Measurements from ENCODE around the gene MFSD2A.
A peak's percentile ranks its signal among the peaks of the same experiment; 100 is the strongest.
"Not testable (repeated sequence)": the region's sequence is repeated elsewhere in the genome, so short reads cannot be mapped to it uniquely, and the experiment has no call there.

Gene MFSD2A

DNA sequence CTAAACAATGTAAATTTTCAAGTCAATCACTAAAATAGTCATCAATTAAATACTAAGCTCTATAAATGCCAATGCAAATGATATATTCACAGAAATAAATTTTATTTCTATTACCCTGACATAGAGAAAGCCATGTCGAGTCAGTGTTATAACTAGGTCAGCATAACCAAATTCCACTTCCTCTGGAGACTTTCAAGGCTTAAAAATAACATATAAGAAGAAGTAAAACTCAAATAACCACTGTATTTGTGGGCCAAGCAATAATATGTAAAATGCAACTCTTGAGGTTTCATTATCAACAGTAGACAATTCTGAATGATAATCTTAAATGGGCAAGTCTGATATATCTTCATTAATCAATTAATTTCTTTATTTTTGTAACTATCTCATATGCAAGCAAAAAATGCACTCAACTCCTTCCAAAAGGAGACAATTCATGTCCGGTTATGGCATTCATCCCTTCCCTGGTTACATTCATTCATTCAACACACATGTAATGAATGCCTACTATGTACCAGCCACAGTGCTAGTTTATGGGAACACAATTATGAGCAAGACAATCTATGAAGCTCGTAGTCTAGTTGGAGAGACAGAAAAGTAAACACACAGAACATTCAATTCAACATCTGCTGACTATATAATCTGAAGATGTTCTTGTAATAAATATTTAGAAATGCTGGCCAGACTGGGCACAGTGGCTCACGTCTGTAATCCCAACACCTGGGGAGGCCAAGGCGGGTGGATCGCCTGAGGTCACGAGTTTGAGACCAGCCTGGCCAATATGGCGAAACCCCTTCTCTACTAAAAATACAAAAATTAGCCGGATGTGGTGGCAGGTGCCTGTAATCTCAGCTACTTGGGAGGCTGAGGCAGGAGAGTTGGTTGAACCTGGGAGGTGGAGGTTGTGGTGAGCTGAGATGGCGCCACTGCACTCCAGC is 48.5 kb downstream of the MFSD2A start:
- DNase-seq (ENCODE audit: low read depth, low spot score) = no peak

GRCh38 chr1:40004857-40005256 is 49.9 kb downstream of the MFSD2A start:
- peak; percentile 39 for DNase-seq (ENCODE audit: low read depth, low spot score)

DNA sequence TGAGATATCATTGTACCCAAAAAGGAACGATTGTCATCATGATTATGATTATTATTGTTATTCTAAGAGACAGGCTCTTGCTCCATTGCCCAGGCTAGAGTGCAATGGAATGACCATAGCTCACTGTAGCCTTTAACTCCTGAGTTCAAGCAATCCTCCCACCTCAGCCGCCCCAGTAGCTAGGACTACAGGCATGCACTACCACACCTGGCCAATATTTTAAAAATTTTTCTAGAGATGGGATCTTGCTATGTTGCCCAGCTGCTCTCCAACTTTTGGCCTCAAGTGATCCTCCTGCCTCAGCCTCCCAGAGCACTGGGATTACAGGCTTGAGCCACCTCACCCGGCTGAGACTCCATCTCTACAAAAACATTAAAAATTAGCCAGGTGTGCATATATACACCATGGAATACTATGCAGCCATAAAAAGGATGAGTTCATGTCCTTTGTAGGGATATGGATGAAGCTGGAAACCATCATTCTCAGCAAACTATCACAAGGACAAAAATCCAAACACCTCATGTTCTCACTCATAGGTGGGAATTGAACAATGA is 52.6 kb downstream of the MFSD2A start:
- DNase-seq (ENCODE audit: low read depth, low spot score) = not testable (repeated sequence)

DNA sequence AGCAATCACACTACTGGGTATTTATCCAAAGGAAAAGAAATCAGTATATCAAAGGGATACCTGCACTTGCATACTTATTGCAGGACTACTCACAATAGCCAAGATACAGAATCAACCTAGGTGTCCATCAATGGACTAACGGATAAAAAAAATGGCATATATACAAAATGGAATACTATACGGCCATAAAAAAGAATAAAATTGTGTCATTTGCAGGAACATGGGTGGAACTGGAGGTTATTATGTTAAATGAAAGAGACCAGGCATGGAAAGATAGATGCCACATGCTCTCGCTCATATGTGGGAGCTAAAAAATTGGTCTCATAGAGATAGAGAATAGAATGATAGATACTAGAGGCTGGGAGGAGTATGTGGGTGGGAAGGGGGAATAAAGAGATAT is 56.3 kb downstream of the MFSD2A start:
- no peak for DNase-seq (ENCODE audit: low read depth, low spot score)

DNA sequence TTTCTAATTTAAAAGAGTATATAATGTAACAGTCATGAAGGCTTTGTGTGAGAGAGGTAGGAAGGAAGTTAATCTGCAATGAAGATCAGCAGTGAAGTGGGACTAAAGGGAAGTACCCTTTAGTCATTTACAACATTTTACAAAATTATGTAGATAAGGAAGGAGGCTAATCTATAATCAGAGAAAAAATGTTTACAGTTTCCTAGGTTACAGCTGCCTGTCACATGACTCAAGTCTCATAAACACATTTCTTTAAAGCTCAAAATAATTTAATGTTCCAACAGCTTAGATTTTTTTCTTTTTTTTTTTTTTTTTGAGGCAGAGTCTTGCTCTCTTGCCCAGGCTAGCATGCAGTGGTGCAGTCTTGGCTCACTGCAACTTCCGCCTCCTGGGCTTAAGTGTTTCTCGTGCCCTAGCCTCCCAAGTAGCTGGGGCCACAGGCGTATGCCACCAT is 59.3 kb downstream of the MFSD2A start:
- DNase-seq (ENCODE audit: low read depth, low spot score) = no peak

DNA sequence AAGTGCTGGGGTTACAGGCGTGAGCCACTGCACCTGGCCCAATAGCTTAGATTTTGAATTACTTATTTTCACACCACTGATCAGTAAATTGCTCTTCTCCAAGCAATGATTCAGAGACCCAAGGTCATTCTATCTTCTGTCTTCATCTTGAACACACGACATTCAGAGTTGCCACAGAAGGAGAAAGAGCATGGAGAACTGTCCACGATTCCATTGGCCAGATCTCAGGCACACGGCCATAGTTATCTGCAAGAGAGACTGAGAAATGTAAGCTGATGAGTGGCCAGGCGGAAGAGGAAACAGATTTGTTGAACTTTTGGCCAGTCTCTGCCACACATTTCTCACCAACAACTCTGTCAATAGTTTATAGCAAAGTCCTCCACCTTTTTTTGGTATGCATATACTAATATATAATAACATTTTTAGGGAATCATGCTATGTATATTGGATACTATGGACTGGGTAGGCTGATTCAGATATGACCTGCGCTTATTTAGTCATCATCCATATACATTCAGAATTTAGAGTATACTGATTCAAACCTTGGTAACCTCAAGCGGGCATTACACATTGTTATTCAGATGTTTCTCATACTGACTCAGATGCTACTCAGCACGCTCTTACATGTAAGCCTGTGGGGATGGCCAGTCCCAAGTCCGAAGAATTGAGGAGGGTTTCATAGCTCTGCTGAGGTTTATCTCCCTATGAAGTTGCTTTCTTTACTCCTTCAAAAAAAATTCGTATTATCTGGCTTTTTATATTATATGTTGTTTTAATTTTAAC is 60.1 kb downstream of the MFSD2A start:
- no peak for DNase-seq (ENCODE audit: low read depth, low spot score)

- peak; percentile 19 for DNase-seq (ENCODE audit: low read depth, low spot score)
Observed at GRCh38 chr1:40017951-40018575, 63.1 kb downstream of the MFSD2A start.
